ENCODE data around the gene ERN1. TPM values are rescaled to one million over a fixed set of nuclear protein-coding genes. Genes with fewer than 3 reads are reported as not detected.
A peak's percentile ranks its signal among the peaks of the same experiment; 100 is the strongest.

The ERN1 gene
- total RNA-seq, 1 donor from 2014 or later: 16.7 TPM

GRCh38 chr17:64083093-64083492 lies 46.9 kb downstream of the ERN1 start:
- Mint-ChIP-seq H3K27me3 (ENCODE audit: unreplicated experiment) (no peaks in the 10 kb centered on the region), H3K36me3 (ENCODE audit: low read depth, unreplicated experiment) (peaks cover 8% of the 10 kb centered on the region), H3K27ac (ENCODE audit: unreplicated experiment) (peak overlapping the region; percentile 93), H3K4me1 (ENCODE audit: unreplicated experiment) (peaks cover 8% of the 10 kb centered on the region), H3K4me3 (ENCODE audit: unreplicated experiment) (no peak overlapping the region), H3K9me3 (ENCODE audit: unreplicated experiment) (no peaks in the 10 kb centered on the region)
- no peak for TF ChIP-seq CTCF (IDR thresholded peaks at IDR 0.05; ENCODE audit: unreplicated experiment)
- no peak for DNase-seq (ENCODE audit: low spot score)

GRCh38 chr17:64081802-64082799 lies 47.8 kb downstream of the ERN1 start:
- Mint-ChIP-seq H3K36me3 (ENCODE audit: low read depth, unreplicated experiment) (peaks cover 13% of the 10 kb centered on the region), H3K4me1 (ENCODE audit: unreplicated experiment) (peaks cover 2% of the 10 kb centered on the region), H3K4me3 (ENCODE audit: unreplicated experiment) (peak overlapping the region; percentile 13), H3K27me3 (ENCODE audit: unreplicated experiment) (no peaks in the 10 kb centered on the region), H3K9me3 (ENCODE audit: unreplicated experiment) (no peaks in the 10 kb centered on the region), H3K27ac (ENCODE audit: unreplicated experiment) (peak overlapping the region; percentile 93)
- TF ChIP-seq CTCF (IDR thresholded peaks at IDR 0.05; ENCODE audit: unreplicated experiment): no peak
- peak; percentile 11 for DNase-seq (ENCODE audit: low spot score)

- Mint-ChIP-seq H3K4me3 (ENCODE audit: unreplicated experiment) (no peak overlapping the region), H3K36me3 (ENCODE audit: low read depth, unreplicated experiment) (peaks cover 16% of the 10 kb centered on the region), H3K27ac (ENCODE audit: unreplicated experiment) (no peak overlapping the region), H3K4me1 (ENCODE audit: unreplicated experiment) (peaks cover 4% of the 10 kb centered on the region), H3K9me3 (ENCODE audit: unreplicated experiment) (no peaks in the 10 kb centered on the region), H3K27me3 (ENCODE audit: unreplicated experiment) (no peaks in the 10 kb centered on the region)
- TF ChIP-seq CTCF (IDR thresholded peaks at IDR 0.05; ENCODE audit: unreplicated experiment): no peak
- no peak for DNase-seq (ENCODE audit: low spot score)
Observed at GRCh38 chr17:64080174-64080618, 49.7 kb downstream of the ERN1 start.

GRCh38 chr17:64077379-64077778 lies 52.6 kb downstream of the ERN1 start:
- Mint-ChIP-seq H3K4me1 (ENCODE audit: unreplicated experiment) (peaks cover 18% of the 10 kb centered on the region), H3K9me3 (ENCODE audit: unreplicated experiment) (no peaks in the 10 kb centered on the region), H3K36me3 (ENCODE audit: low read depth, unreplicated experiment) (peaks cover 28% of the 10 kb centered on the region), H3K27me3 (ENCODE audit: unreplicated experiment) (no peaks in the 10 kb centered on the region), H3K27ac (ENCODE audit: unreplicated experiment) (no peak overlapping the region), H3K4me3 (ENCODE audit: unreplicated experiment) (no peak overlapping the region)
- DNase-seq (ENCODE audit: low spot score): no peak
- no peak for TF ChIP-seq CTCF (IDR thresholded peaks at IDR 0.05; ENCODE audit: unreplicated experiment)

GRCh38 chr17:64075913-64076312 lies 54.0 kb downstream of the ERN1 start:
- Mint-ChIP-seq H3K4me3 (ENCODE audit: unreplicated experiment) (no peak overlapping the region), H3K27ac (ENCODE audit: unreplicated experiment) (no peak overlapping the region), H3K27me3 (ENCODE audit: unreplicated experiment) (peaks cover 2% of the 10 kb centered on the region), H3K36me3 (ENCODE audit: low read depth, unreplicated experiment) (peaks cover 37% of the 10 kb centered on the region), H3K9me3 (ENCODE audit: unreplicated experiment) (no peaks in the 10 kb centered on the region), H3K4me1 (ENCODE audit: unreplicated experiment) (peaks cover 18% of the 10 kb centered on the region)
- TF ChIP-seq CTCF (IDR thresholded peaks at IDR 0.05; ENCODE audit: unreplicated experiment): no peak
- no peak for DNase-seq (ENCODE audit: low spot score)

All from endothelial cell (in vitro differentiated cells).